Measurements from ENCODE around the gene ARMC9. TPM values are rescaled to one million over a fixed set of nuclear protein-coding genes. Genes with fewer than 3 reads are reported as not detected.

Gene ARMC9
- total RNA-seq, 1 donor from 2014 or later: 11.8 TPM

GRCh38 chr2:231411831-231412617 lies 213.6 kb downstream of the ARMC9 start:
- peak; percentile 95 for DNase-seq (ENCODE audit: low spot score)

- DNase-seq (ENCODE audit: low spot score): no peak
These were observed 214.2 kb downstream of the ARMC9 start for GRCh38 chr2:231412618-231412963.

GRCh38 chr2:231413456-231413855 lies 215.0 kb downstream of the ARMC9 start:
- DNase-seq (ENCODE audit: low spot score): no peak

- DNase-seq (ENCODE audit: low spot score): no peak
These were observed 215.6 kb downstream of the ARMC9 start for GRCh38 chr2:231413921-231414476.

GRCh38 chr2:231415029-231415428 lies 216.6 kb downstream of the ARMC9 start:
- no peak for DNase-seq (ENCODE audit: low spot score)

GRCh38 chr2:231418820-231419640 lies 220.6 kb downstream of the ARMC9 start:
- no peak for DNase-seq (ENCODE audit: low spot score)

- DNase-seq (ENCODE audit: low spot score): no peak
These were observed 222.7 kb downstream of the ARMC9 start for GRCh38 chr2:231421051-231421580.

GRCh38 chr2:231422056-231422455 lies 223.6 kb downstream of the ARMC9 start:
- DNase-seq (ENCODE audit: low spot score): no peak

- no peak for DNase-seq (ENCODE audit: low spot score)
These were observed 224.7 kb downstream of the ARMC9 start for GRCh38 chr2:231423176-231423575.

Small RNA genes within 50 kb of the gene (microRNA-seq; reads per million reads assigned to microRNA genes)
- gene MIR4777 (ENCODE audit: borderline number of aligned reads): not detected

Other genes starting within 250 kb of the ARMC9 start
- gene SPATA3, start 202.5 kb upstream of the ARMC9 start, total RNA-seq: not detected
- gene C2orf72, start 161.1 kb upstream of the ARMC9 start, total RNA-seq: not detected
- gene PSMD1, start 141.8 kb upstream of the ARMC9 start, total RNA-seq: 101 TPM
- 2.2 TPM for gene HTR2B, start 73.6 kb upstream of the ARMC9 start, total RNA-seq
- 3.9 TPM for gene B3GNT7, start 197.1 kb downstream of the ARMC9 start, total RNA-seq